NB4 (cell line): Measurements from ENCODE around the gene ARHGAP15.

Source experiments
- CTCF ChIP-seq: IDR thresholded peaks from one replicate; pipeline ENCODE4 v1.5.1; 2012; ENCODE audit warnings: low read depth, low read length
- POLR2A ChIP-seq: IDR thresholded peaks from 2 replicates; pipeline ENCODE4 v1.6.1; 2011; ENCODE audit warnings: mild to moderate bottlenecking; ENCODE audit not compliant: insufficient read length; ENCODE audit errors: extremely low read depth

GRCh38 chr2:143802871-143803650, 673.8 kb downstream of the ARHGAP15 start:
- TF ChIP-seq CTCF = no peak
- no peak for TF ChIP-seq POLR2A
